ENCODE data around the gene ADPRHL1. TPM values are rescaled to one million over a fixed set of nuclear protein-coding genes. Genes with fewer than 3 reads are reported as not detected.

Gene ADPRHL1
- total RNA-seq, 1 experiment from 2014 or later = 1.5 TPM

DNA sequence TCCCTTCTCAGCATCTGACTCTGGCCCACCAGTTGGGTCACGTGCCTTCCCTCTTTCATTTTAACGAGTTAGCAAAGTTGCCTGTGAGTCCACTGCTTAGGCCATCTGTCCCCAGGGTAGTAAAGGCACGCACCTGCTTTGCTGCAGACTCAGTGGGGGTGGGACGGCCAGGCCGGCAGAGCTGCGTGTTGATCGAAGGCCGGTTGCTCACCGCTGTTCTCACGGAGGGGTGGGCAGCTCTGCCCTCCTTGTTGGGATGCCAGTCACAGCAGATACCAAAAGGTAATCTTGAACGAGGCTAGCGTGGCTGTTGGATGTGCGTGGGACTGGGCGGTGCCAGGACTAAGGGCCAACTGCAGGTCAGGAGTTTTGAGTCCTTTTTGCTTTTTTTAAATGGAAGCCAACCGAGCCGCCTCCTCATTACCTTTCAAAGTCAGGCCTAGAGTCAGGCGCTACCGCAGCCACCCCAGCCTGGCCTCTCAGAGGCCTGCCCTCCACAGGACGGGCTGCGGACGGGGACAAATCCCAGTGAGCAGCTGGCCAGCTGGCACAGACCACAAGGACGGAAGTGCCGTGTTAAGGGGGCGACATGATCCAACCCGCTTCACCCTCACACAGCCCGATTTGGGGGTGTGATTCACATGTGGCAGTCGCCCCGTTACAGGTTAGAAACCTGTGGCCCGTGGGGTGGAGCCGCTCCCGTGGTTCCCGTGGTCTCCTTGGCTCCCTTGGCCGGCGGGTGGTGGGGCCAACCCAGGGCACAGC lies 20.6 kb downstream of the ADPRHL1 start:
- TF ChIP-seq SP1 (CRISPR knock-in tag; conservative IDR thresholded peaks at IDR 0.05) = no peak
- no peak for TF ChIP-seq EMX1 (CRISPR knock-in tag; IDR thresholded peaks at IDR 0.05)
- TF ChIP-seq CBFB (CRISPR knock-in tag; IDR thresholded peaks at IDR 0.05; ENCODE audit: low read depth) = no peak
- TF ChIP-seq, protein P1, sequence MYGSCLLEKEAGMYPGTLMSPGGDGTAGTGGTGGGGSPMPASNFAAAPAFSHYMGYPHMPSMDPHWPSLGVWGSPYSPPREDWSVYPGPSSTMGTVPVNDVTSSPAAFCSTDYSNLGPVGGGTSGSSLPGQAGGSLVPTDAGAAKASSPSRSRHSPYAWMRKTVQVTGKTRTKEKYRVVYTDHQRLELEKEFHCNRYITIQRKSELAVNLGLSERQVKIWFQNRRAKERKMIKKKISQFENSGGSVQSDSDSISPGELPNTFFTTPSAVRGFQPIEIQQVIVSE (CRISPR knock-in tag; IDR thresholded peaks at IDR 0.05; ENCODE audit: borderline replicate concordance) = no peak
- no peak overlapping the region for H3K27ac Mint-ChIP-seq
- H3K36me3 Mint-ChIP-seq = no peaks in the 10 kb centered on the region
- no peak for ATAC-seq
- H3K9me3 Mint-ChIP-seq = no peaks in the 10 kb centered on the region
- DNase-seq (ENCODE audit: low spot score) = no peak
- no peak overlapping the region for H3K4me3 Mint-ChIP-seq
- CTCF ChIA-PET = interaction anchor here (1.4 kb wide), 1 partner anchor 19 kb away, joined by 3 read pairs; no protein-coding TSS in a partner anchor
- no peaks in the 10 kb centered on the region for H3K4me1 Mint-ChIP-seq
- H3K27me3 Mint-ChIP-seq (ENCODE audit: low read depth) = no peaks in the 10 kb centered on the region
- POLR2A ChIA-PET = no interaction called here

DNA sequence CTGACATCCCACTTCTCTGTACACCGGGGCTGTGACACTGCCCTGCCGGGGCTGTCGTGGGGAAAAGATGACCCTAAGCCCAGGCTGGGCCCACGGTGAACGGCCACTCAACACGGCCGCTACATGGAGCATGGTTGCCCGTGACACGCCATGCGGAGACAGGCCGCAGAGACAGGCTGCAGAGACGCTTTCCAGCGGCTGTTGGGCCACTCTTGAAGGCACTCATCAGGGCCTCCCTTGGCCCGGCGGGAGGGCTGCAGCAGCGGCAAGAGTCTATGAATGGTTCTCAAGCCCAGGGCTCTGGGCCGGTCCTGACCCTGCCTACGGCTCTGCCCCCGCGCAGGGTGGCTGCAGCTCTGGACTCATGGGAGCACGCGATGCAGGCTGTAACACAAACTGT lies 22.1 kb downstream of the ADPRHL1 start:
- no peaks in the 10 kb centered on the region for H3K9me3 Mint-ChIP-seq
- peak overlapping the region; percentile 83; the same call in 1 of the 2 replicates for H3K27ac Mint-ChIP-seq
- H3K27me3 Mint-ChIP-seq (ENCODE audit: low read depth) = no peaks in the 10 kb centered on the region
- H3K4me3 Mint-ChIP-seq = no peak overlapping the region
- CTCF ChIA-PET = interaction anchor here (1.2 kb wide), 1 partner anchor 20 kb away, joined by 3 read pairs; no protein-coding TSS in a partner anchor
- ATAC-seq = peak; percentile 59
- no peaks in the 10 kb centered on the region for H3K36me3 Mint-ChIP-seq
- H3K4me1 Mint-ChIP-seq = no peaks in the 10 kb centered on the region
- POLR2A ChIA-PET = no interaction called here
- no peak for DNase-seq (ENCODE audit: low spot score)
- TF ChIP-seq SP1 (CRISPR knock-in tag; conservative IDR thresholded peaks at IDR 0.05) = no peak
- no peak for TF ChIP-seq NFYB (CRISPR knock-in tag; conservative IDR thresholded peaks at IDR 0.05; ENCODE audit: low read depth)
- TF ChIP-seq FOXJ3 (CRISPR knock-in tag; IDR thresholded peaks at IDR 0.05; ENCODE audit: borderline replicate concordance) = no peak
- TF ChIP-seq ZNF396 (CRISPR knock-in tag; IDR thresholded peaks at IDR 0.05; ENCODE audit: borderline replicate concordance) = no peak
- TF ChIP-seq GRHL2 (CRISPR knock-in tag; IDR thresholded peaks at IDR 0.05; ENCODE audit: insufficient replicate concordance, severe bottlenecking) = no peak
- TF ChIP-seq TEAD4 (CRISPR knock-in tag; IDR thresholded peaks at IDR 0.05) = no peak
- no peak for TF ChIP-seq GABPB1 (CRISPR knock-in tag; IDR thresholded peaks at IDR 0.05)
- no peak for TF ChIP-seq ETV6 (CRISPR knock-in tag; IDR thresholded peaks at IDR 0.05)
- TF ChIP-seq, protein P2, sequence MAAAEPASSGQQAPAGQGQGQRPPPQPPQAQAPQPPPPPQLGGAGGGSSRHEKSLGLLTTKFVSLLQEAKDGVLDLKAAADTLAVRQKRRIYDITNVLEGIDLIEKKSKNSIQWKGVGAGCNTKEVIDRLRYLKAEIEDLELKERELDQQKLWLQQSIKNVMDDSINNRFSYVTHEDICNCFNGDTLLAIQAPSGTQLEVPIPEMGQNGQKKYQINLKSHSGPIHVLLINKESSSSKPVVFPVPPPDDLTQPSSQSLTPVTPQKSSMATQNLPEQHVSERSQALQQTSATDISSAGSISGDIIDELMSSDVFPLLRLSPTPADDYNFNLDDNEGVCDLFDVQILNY (CRISPR knock-in tag; IDR thresholded peaks at IDR 0.05) = no peak
- TF ChIP-seq, protein P3, sequence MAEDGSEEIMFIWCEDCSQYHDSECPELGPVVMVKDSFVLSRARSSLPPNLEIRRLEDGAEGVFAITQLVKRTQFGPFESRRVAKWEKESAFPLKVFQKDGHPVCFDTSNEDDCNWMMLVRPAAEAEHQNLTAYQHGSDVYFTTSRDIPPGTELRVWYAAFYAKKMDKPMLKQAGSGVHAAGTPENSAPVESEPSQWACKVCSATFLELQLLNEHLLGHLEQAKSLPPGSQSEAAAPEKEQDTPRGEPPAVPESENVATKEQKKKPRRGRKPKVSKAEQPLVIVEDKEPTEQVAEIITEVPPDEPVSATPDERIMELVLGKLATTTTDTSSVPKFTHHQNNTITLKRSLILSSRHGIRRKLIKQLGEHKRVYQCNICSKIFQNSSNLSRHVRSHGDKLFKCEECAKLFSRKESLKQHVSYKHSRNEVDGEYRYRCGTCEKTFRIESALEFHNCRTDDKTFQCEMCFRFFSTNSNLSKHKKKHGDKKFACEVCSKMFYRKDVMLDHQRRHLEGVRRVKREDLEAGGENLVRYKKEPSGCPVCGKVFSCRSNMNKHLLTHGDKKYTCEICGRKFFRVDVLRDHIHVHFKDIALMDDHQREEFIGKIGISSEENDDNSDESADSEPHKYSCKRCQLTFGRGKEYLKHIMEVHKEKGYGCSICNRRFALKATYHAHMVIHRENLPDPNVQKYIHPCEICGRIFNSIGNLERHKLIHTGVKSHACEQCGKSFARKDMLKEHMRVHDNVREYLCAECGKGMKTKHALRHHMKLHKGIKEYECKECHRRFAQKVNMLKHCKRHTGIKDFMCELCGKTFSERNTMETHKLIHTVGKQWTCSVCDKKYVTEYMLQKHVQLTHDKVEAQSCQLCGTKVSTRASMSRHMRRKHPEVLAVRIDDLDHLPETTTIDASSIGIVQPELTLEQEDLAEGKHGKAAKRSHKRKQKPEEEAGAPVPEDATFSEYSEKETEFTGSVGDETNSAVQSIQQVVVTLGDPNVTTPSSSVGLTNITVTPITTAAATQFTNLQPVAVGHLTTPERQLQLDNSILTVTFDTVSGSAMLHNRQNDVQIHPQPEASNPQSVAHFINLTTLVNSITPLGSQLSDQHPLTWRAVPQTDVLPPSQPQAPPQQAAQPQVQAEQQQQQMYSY (CRISPR knock-in tag; IDR thresholded peaks at IDR 0.05) = no peak
- no peak for TF ChIP-seq SOX15 (CRISPR knock-in tag; IDR thresholded peaks at IDR 0.05)
- no peak for TF ChIP-seq NFE2L1 (CRISPR knock-in tag; IDR thresholded peaks at IDR 0.05)
- TF ChIP-seq, protein P4, sequence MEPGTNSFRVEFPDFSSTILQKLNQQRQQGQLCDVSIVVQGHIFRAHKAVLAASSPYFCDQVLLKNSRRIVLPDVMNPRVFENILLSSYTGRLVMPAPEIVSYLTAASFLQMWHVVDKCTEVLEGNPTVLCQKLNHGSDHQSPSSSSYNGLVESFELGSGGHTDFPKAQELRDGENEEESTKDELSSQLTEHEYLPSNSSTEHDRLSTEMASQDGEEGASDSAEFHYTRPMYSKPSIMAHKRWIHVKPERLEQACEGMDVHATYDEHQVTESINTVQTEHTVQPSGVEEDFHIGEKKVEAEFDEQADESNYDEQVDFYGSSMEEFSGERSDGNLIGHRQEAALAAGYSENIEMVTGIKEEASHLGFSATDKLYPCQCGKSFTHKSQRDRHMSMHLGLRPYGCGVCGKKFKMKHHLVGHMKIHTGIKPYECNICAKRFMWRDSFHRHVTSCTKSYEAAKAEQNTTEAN (CRISPR knock-in tag; IDR thresholded peaks at IDR 0.05) = no peak
- TF ChIP-seq, protein P5, sequence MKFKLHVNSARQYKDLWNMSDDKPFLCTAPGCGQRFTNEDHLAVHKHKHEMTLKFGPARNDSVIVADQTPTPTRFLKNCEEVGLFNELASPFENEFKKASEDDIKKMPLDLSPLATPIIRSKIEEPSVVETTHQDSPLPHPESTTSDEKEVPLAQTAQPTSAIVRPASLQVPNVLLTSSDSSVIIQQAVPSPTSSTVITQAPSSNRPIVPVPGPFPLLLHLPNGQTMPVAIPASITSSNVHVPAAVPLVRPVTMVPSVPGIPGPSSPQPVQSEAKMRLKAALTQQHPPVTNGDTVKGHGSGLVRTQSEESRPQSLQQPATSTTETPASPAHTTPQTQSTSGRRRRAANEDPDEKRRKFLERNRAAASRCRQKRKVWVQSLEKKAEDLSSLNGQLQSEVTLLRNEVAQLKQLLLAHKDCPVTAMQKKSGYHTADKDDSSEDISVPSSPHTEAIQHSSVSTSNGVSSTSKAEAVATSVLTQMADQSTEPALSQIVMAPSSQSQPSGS (CRISPR knock-in tag; IDR thresholded peaks at IDR 0.05; ENCODE audit: borderline replicate concordance, low read depth) = no peak
- TF ChIP-seq SMAD3 (CRISPR knock-in tag; IDR thresholded peaks at IDR 0.05; ENCODE audit: borderline replicate concordance) = no peak
